A204.1 (cell line): ENCODE data around the gene DIAPH3.

Experiments
- FAIRE-seq: peaks from 2 replicates; lab custom pipeline; 2012; peaks lifted over from hg19 to GRCh38; lab: Jason Lieb, UNC

The DIAPH3 gene

GRCh38 chr13:59665732-59666131, 498.0 kb downstream of the DIAPH3 start:
- FAIRE-seq: no peak

DNA sequence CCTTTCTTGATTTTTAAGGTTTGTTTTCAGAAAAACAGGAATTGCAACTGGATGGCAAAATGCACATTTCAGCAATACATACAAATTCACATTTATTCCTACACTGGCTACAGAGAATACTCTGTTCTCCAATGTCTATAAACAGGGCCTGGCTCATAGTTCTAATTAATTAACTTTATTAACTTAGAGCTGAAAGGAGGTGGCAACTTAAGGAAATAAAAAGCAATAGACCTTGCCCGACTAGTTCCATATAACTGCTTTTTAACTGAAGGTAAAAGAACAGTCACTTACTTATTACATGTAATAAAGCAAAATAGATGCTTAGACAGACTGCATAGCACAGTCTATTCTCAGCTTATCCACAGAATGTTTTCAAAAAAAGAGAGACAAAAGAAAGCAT, 498.5 kb downstream of the DIAPH3 start:
- FAIRE-seq: no peak

DNA sequence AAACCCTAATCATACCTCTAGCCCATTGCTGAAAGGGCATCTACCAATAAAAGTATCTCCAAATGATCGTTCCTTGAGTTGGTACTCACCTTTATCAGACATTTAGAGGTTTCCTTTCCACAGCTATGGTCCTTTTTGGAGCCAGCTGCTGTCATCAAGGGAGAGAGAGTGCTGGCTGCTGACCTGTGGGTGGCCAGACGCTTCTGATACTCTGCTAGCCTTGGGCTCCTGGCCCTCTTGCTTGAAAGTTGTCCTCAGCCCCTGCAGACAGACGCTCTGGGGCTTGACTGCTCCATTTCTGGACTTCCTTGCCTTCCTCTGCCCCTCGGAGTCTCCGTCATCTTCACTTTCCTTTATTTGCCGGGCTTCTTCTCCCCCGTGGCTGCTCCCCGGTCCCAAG, 499.1 kb downstream of the DIAPH3 start:
- no peak for FAIRE-seq

GRCh38 chr13:59663707-59664106, 500.0 kb downstream of the DIAPH3 start:
- no peak for FAIRE-seq

DNA sequence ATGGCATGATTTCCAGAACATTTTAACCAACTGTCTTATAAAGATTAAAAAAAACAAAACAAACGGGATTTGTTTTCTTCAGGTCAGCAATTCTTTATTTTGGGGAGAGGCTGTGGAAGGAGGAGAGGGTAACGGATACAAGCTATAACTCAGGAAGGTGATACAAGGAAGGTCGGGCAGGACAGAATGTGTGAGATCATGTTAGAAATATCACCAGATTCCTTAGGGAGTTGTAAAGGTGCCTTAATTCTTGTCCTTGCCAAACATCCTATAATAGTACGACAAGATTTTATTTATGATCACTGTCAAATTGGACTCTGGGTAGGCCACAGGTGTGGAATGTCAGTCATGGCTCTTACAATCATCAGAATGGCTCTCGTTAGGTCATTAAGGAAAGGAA, 503.1 kb downstream of the DIAPH3 start:
- no peak for FAIRE-seq

DNA sequence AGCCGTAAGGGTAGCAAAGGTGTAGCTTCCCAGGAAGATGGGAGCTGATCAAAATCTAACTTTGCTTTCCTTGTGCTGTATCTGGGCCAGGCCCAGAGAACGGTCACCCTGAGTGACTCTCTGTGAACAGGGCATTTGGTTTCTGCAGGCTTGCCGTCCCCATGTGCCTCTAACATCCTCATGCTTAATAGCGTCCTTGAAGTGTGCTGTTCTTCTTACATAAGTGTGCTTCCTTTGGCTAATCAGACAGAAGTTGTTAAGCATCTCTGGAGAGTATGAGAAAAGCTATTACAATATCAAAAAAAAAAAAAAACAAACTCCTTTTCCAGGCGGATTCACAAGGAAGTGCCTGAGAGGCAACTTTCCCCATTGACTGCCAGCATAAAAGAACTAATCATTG, 503.7 kb downstream of the DIAPH3 start:
- no peak for FAIRE-seq

DNA sequence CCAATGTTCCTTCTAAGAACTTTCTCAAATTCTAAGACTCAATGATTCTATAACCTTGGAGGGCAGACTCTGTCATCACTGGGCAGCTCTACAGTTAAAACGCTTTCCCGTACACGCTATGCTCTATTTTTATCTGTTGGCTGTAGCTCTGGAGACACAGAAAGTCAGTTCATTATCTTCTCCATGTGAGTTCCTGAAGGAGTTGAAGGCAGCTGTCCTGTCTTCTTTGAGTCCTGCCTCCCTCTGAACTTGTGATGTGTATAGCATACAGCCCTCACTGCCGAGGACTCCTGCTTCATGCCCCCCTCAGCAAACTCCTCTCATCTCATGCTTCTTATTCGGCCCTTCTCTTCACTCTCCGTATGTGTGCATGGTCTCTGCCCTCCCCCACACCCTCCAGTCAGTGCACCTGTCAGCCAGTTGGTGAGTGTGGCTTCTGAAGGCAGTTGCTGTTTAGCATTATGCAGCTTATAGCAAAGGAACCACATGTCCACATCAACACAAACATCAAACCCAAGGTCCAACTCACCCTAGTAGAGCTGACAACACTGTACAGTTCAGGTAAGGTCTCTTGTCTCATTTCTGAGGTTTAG, 504.9 kb downstream of the DIAPH3 start:
- FAIRE-seq: no peak

DNA sequence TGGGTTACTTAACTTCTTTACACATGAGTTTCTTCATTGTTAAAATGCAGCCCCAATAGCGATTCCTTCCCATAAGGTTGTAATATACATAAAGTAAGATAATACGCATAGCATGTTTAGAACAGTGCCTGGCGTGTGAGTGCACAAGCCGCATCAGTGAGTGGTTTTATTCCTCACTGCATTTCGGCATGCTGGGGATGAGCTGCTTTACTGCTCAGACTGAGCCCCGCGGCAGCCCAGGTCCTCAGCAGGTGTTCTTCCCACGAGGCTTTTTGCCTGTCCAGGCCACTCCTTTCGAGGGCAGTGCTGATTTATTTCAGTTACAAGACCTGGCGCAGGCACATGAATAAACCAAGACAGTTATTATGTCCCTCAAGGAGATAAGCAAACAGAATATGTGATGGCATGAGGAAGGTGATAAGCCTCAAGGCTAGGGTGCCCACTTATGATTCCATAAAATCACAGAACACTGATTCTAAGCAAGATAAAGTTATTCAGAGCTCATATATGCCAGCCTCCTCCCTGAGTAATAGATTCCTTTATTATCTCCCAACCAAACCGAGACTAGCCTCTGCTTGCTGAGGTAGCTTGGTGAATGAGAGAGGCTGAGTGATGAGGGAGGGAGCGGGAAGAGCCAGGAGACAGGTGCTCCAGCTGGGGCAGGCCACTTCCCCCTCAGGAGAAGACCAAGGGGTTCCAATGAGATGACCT, 505.5 kb downstream of the DIAPH3 start:
- FAIRE-seq: no peak

DNA sequence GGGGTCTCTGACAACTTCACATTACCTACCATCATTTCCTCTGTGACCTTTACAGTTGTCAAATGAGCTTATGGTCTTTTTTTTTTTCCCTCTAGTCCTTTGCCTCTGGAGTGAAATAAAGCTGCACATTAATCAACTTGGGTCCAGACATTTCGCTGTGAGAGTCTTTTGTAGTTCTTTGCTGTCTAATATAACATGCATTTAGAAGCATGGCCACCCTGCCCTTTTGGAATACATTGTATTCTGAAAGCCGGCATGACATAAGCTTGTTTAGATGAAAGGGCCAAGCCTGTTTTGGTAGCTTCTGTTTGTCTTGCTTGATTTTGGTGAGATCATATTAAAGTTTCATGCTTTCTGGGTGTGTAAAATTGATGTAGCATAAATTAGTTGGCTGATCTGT, 509.8 kb downstream of the DIAPH3 start:
- no peak for FAIRE-seq

- no peak for FAIRE-seq
Observed at GRCh38 chr13:59651479-59651878, 512.2 kb downstream of the DIAPH3 start.

DNA sequence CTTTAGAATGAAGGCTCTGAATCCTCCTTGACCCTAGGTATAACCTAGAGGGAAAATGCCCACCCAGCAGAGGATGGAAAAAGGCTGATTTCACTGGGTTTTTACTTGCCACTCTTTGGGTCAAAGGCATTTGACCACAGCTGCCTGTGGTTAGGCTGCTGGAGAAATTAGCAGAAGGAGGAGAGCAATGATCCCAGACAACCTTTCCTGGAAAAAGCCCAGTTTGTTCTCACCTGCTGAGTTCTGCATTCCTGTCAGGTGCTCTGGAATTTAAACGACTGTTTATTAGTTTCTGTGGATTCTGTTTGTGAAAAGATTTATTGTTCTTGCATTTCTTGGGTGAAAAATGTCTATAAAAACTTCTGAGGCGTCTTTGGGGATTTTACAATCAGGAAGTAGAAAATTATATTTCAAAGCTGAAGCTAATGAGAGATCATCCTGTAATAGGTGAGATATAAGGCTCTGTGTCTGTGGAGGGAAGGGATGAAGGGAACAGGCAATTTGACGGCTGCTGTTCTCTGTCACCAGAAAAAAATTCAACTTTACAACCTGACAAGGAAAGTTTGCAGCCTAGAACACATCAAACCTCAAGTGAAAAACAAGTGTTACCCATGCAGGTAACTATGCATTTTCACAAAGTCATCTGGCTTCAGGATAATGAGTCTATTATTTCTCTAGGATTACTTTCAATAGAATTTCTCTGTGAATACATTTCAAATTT, 519.7 kb downstream of the DIAPH3 start:
- FAIRE-seq: no peak

GRCh38 chr13:59643364-59643841, 520.3 kb downstream of the DIAPH3 start:
- FAIRE-seq: no peak

DNA sequence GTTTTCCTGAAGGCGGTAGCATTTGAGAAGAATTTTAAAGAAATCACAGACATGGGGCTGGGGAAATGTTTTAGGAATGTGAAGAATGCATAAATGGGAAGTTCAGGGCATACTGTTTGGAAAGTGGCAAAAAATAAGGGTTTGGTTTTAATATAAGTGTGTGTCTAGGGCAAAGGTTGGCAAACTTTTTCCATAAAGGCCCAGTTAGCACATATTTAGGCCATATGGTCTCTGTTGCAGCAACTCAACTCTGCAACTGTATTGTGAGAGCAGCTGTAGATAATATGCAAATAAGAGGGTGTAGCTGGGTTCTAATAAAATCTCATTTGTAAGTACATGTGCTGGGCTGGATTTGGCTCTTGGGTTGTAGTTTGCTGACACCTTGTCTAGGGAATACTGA, 521.9 kb downstream of the DIAPH3 start:
- FAIRE-seq: no peak

GRCh38 chr13:59641261-59641660, 522.5 kb downstream of the DIAPH3 start:
- no peak for FAIRE-seq

- no peak for FAIRE-seq
Observed at GRCh38 chr13:59638404-59638803, 525.3 kb downstream of the DIAPH3 start.

- FAIRE-seq: no peak
Observed at GRCh38 chr13:59635589-59635988, 528.1 kb downstream of the DIAPH3 start.

- FAIRE-seq: no peak
Observed at GRCh38 chr13:59633290-59633689, 530.4 kb downstream of the DIAPH3 start.

DNA sequence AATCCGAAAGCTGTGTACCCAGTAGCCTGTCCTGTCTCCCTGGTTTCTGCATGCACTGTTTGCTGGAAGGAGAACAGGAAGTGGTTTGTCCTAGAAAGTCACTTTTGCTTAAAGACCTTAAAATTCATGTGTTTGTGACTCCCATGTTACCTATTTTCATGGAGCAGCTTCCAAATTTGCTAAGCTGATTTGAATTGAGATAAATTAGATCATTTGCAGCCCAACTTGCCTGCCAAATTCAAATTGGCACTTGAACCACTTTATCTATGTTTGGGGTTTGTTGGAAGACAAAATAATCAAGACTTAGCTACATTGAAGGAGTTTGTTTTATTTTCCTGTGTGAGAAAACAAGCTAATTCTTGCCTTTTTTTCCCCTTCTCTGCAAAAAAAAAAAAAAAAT, 532.5 kb downstream of the DIAPH3 start:
- FAIRE-seq: no peak

DNA sequence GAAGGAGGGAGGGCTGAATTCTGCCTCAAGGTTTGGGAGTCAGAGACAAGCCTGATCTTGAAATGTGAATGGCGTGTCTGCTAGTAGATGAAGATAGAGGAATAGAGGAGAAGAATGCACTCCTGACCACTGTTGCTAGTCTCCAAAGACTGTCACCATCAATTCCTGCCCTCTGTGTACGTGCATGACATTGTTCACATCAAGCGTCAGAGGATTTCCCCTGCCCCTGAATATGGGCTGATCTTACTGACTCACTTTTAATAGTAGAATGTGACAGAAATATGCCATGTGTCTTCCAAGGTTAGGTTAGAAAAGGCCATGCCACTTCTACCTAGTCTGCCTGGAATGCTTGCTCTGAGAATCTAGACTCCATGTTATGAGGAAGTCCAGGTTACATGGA, 538.6 kb downstream of the DIAPH3 start:
- no peak for FAIRE-seq

- FAIRE-seq: no peak
Observed at GRCh38 chr13:59623206-59623915, 540.4 kb downstream of the DIAPH3 start.

DNA sequence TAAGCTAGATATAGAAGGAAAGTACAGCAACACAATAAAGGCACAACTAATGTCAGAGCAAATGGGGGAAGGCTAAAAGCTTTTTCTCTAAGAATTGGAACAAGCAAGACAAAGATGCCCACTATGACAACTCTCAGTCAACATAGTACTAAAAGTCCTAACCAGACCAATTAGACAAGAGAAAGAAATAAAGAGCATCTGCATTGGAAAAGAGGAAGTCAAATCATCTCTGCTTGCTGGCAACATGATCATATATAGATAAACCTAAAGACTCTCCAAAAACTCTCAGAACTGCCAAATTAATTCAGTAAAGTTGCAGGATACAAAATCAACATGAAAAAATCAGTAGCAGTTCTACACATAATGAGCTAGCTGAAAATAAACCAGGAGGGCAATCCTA, 542.0 kb downstream of the DIAPH3 start:
- no peak for FAIRE-seq
